RCC 7860 (cell line): Measurements from ENCODE around the gene IQCN.

ENCODE experiments used
- DNase-seq: peaks from one replicate; pipeline ENCODE4 v3.0.0-alpha.2; 2015; ENCODE audit warnings: low spot score
- FAIRE-seq: peaks from 2 replicates; lab custom pipeline; 2012; peaks lifted over from hg19 to GRCh38; lab: Jason Lieb, UNC

The IQCN gene

GRCh38 chr19:18287836-18288772, 13.9 kb upstream of the IQCN start:
- no peak for DNase-seq
- FAIRE-seq = no peak

GRCh38 chr19:18286973-18287635, 12.9 kb upstream of the IQCN start:
- DNase-seq = no peak
- no peak for FAIRE-seq

- FAIRE-seq (no peak), DNase-seq (no peak)
Measured at GRCh38 chr19:18284712-18285360, 10.6 kb upstream of the IQCN start.

- DNase-seq = no peak
- no peak for FAIRE-seq
Measured at GRCh38 chr19:18283338-18283737, 9.1 kb upstream of the IQCN start.

GRCh38 chr19:18282788-18283141, 8.5 kb upstream of the IQCN start:
- no peak for FAIRE-seq
- DNase-seq = no peak

- DNase-seq (peak; percentile 49), FAIRE-seq (no peak)
Measured at GRCh38 chr19:18282021-18282787, 8.0 kb upstream of the IQCN start.

GRCh38 chr19:18281082-18282020, 7.1 kb upstream of the IQCN start, which contains the start of gene JUND:
TSS of gene JUND (minus strand) at chr19:18281622. CDS start at chr19:18281484, 138 bp downstream.
- DNase-seq (peak; percentile 91), FAIRE-seq (no peak)

GRCh38 chr19:18280247-18281081, 6.2 kb upstream of the IQCN start:
- FAIRE-seq (no peak), DNase-seq (peak; percentile 66)

- FAIRE-seq = peak; percentile 69
- peak; percentile 84 for DNase-seq
Measured at GRCh38 chr19:18279516-18280246, 5.4 kb upstream of the IQCN start.

- no peak for FAIRE-seq
- DNase-seq = no peak
Measured at GRCh38 chr19:18279266-18279515, 4.9 kb upstream of the IQCN start.

- DNase-seq (no peak), FAIRE-seq (no peak)
Measured at GRCh38 chr19:18278521-18279265, 4.4 kb upstream of the IQCN start.

GRCh38 chr19:18274781-18275356, 617 bp upstream of the IQCN start:
- peak; percentile 65 for DNase-seq
- FAIRE-seq = peak; percentile 12

GRCh38 chr19:18273561-18274218, 562 bp downstream of the IQCN start:
- FAIRE-seq (no peak), DNase-seq (no peak)

GRCh38 chr19:18271433-18271841, 2.8 kb downstream of the IQCN start:
- FAIRE-seq (no peak), DNase-seq (no peak)

- FAIRE-seq (no peak), DNase-seq (no peak)
Measured at GRCh38 chr19:18270326-18270725, 3.9 kb downstream of the IQCN start.

- FAIRE-seq (no peak), DNase-seq (no peak)
Measured at GRCh38 chr19:18269070-18269723, 5.1 kb downstream of the IQCN start.
